MCF 10A (cell line): ENCODE data around the gene CATSPERZ. TPM values are rescaled to one million over a fixed set of nuclear protein-coding genes. Genes with fewer than 3 reads are reported as not detected.
"Not testable (repeated sequence)": the region's sequence is repeated elsewhere in the genome, so short reads cannot be mapped to it uniquely, and the experiment has no call there.

Source experiments
- BruUV-seq: library from RNA; stranded (reverse); fragments of 400-500 nt; replicated peaks from 2 replicates; lab custom pipeline; 2021; lab: Mats Ljungman, UMichigan
- CTCF ChIA-PET: fragments of 300-600 bp; sonication (Branson Sonifier 250); formaldehyde crosslinking; extraction: SDS; loops from one replicate; lab custom pipeline; 2021; ENCODE audit warnings: antibody characterized with exemption, inconsistent platforms; lab: Yijun Ruan, JAX
- POLR2A ChIA-PET: fragments of 300-600, 350-650 bp; sonication (Branson Sonifier 250); formaldehyde crosslinking; extraction: SDS; loops from one replicate; lab custom pipeline; 2020; ENCODE audit warnings: antibody characterized with exemption, inconsistent platforms; lab: Yijun Ruan, JAX
- DNase-seq: peaks from one replicate; pipeline ENCODE4 v3.0.0-alpha.2; 2018; ENCODE audit not compliant: unreplicated experiment
- H3K27ac Mint-ChIP-seq: one replicate; pipeline ENCODE4 v1.8.0; 2022; ENCODE audit warnings: mild to moderate bottlenecking, low read depth, mixed read lengths; ENCODE audit not compliant: unreplicated experiment
- H3K27me3 Mint-ChIP-seq: one replicate; pipeline ENCODE4 v1.8.0; 2022; ENCODE audit warnings: mixed read lengths; ENCODE audit not compliant: insufficient read depth, unreplicated experiment
- H3K36me3 Mint-ChIP-seq: one replicate; pipeline ENCODE4 v1.8.0; 2022; ENCODE audit warnings: mild to moderate bottlenecking, moderate library complexity, mixed read lengths; ENCODE audit not compliant: insufficient read depth, unreplicated experiment
- H3K4me1 Mint-ChIP-seq: one replicate; pipeline ENCODE4 v1.8.0; 2022; ENCODE audit warnings: mixed read lengths; ENCODE audit not compliant: insufficient read depth, unreplicated experiment
- H3K4me3 Mint-ChIP-seq: one replicate; pipeline ENCODE4 v1.8.0; 2022; ENCODE audit warnings: mild to moderate bottlenecking, moderate library complexity, mixed read lengths; ENCODE audit not compliant: unreplicated experiment
- H3K9me3 Mint-ChIP-seq: one replicate; pipeline ENCODE4 v1.8.0; 2022; ENCODE audit warnings: mixed read lengths; ENCODE audit not compliant: unreplicated experiment
- CTCF ChIP-seq: fragments of 200-600 bp; IDR thresholded peaks from one replicate; pipeline ENCODE4 v1.8.0; 2022; ENCODE audit warnings: antibody characterized with exemption, mild to moderate bottlenecking; ENCODE audit not compliant: unreplicated experiment
- intact Hi-C: fragments of 100-400 bp; cut with micrococcal nuclease; formaldehyde crosslinking; loops from 2 replicates; pipeline ENCODE4 v1.14.1; 2022
- total RNA-seq: library from RNA; stranded (reverse); gene quantifications from 2 replicates; pipeline ENCODE4 v1.2.3, GENCODE V29; 2022

The CATSPERZ gene
- total RNA-seq, 1 experiment from 2014 or later: 0.68 TPM

- ChIA-PET CTCF (interaction anchor here (1.0 to 10.2 kb wide), 6 partner anchors 9 to 135 kb away, joined by 3 to 148 read pairs (median 4); partner anchors contain the start of gene RPS6KA4), POLR2A (interaction anchor here (0.6 to 5.8 kb wide), 4 partner anchors 11 to 67 kb away, joined by 3 to 64 read pairs (median 5); partner anchors contain the start of genes ESRRA and PPP1R14B)
- intact Hi-C loops: no loop called here
- no peak for DNase-seq
- Mint-ChIP-seq H3K4me1 (peaks cover 15% of the 10 kb centered on the region), H3K27ac (peak overlapping the region; percentile 61), H3K4me3 (no peak overlapping the region), H3K27me3 (no peaks in the 10 kb centered on the region), H3K9me3 (no peaks in the 10 kb centered on the region), H3K36me3 (peaks cover 71% of the 10 kb centered on the region)
- no peak for TF ChIP-seq CTCF
- no TSS peak for BruUV-seq
Observed at GRCh38 chr11:64313491-64314145, 13.5 kb downstream of the CATSPERZ start.

GRCh38 chr11:64314146-64314804, 14.1 kb downstream of the CATSPERZ start:
- Mint-ChIP-seq H3K27ac (no peak overlapping the region), H3K4me1 (peaks cover 21% of the 10 kb centered on the region), H3K36me3 (peaks cover 65% of the 10 kb centered on the region), H3K27me3 (no peaks in the 10 kb centered on the region), H3K4me3 (no peak overlapping the region), H3K9me3 (no peaks in the 10 kb centered on the region)
- ChIA-PET POLR2A (interaction anchor here (1.3 to 5.8 kb wide), 2 partner anchors 11 to 68 kb away, joined by 5 to 64 read pairs; partner anchors contain the start of genes ESRRA and PPP1R14B), CTCF (interaction anchor here (1.0 to 10.2 kb wide), 4 partner anchors 17 to 135 kb away, joined by 3 to 148 read pairs (median 49); partner anchors contain the start of gene RPS6KA4)
- no peak for TF ChIP-seq CTCF
- intact Hi-C loops: no loop called here
- BruUV-seq: no TSS peak
- DNase-seq: no peak

- no peak overlapping the region for H3K4me3 Mint-ChIP-seq
- CTCF ChIA-PET: interaction anchor here (1.5 to 10.2 kb wide), 3 partner anchors 16 to 134 kb away, joined by 3 to 148 read pairs (median 95); partner anchors contain the start of gene RPS6KA4
- H3K4me1 Mint-ChIP-seq: peaks cover 28% of the 10 kb centered on the region
Observed at GRCh38 chr11:64314805-64315561, 14.8 kb downstream of the CATSPERZ start.

GRCh38 chr11:64315667-64316526, 15.7 kb downstream of the CATSPERZ start:
- CTCF ChIA-PET: interaction anchor here (0.5 to 10.2 kb wide), 11 partner anchors 8 to 98 kb away, joined by 3 to 148 read pairs (median 6); partner anchors contain the start of gene RPS6KA4
- DNase-seq, H3K27me3 Mint-ChIP-seq, BruUV-seq, intact Hi-C loops, H3K9me3 Mint-ChIP-seq: not testable (repeated sequence)
- Mint-ChIP-seq H3K4me3 (peak overlapping the region; percentile 86), H3K4me1 (peaks cover 35% of the 10 kb centered on the region), H3K27ac (peak overlapping the region; percentile 93), H3K36me3 (peaks cover 57% of the 10 kb centered on the region)
- POLR2A ChIA-PET: interaction anchor here (0.6 to 5.8 kb wide), 14 partner anchors 8 to 840 kb away, joined by 3 to 285 read pairs (median 28); partner anchors contain the start of genes BAD, CCDC88B, ESRRA and GPR137

More at GRCh38 chr11:64314805-64315561, 14.8 kb downstream of the CATSPERZ start:
- Mint-ChIP-seq H3K27ac (no peak overlapping the region), H3K27me3 (no peaks in the 10 kb centered on the region), H3K9me3 (no peaks in the 10 kb centered on the region), H3K36me3 (peaks cover 59% of the 10 kb centered on the region)
- intact Hi-C loops: no loop called here
- POLR2A ChIA-PET: interaction anchor here (1.3 to 5.8 kb wide), 3 partner anchors 12 to 69 kb away, joined by 5 to 285 read pairs (median 64); partner anchors contain the start of genes CCDC88B, ESRRA and PPP1R14B
- no peak for DNase-seq
- TF ChIP-seq CTCF: no peak
- BruUV-seq: no TSS peak
